B cell (primary cell): Measurements from ENCODE around the gene OXSR1.

Source experiments
- CTCF ChIP-seq: fragments of 200-600 bp; IDR thresholded peaks from one replicate; pipeline ENCODE4 v1.8.0; 2022; ENCODE audit warnings: antibody characterized with exemption, mild to moderate bottlenecking
- EZH2 ChIP-seq: IDR thresholded peaks from 2 replicates; pipeline ENCODE4 v1.6.1; 2012; ENCODE audit warnings: borderline replicate concordance, low read depth, mild to moderate bottlenecking, moderate library complexity, low read length; ENCODE audit not compliant: insufficient read depth, poor library complexity, severe bottlenecking

- TF ChIP-seq CTCF (no peak), EZH2 (no peak)
Observed at GRCh38 chr3:38129058-38129457, 36.3 kb upstream of the OXSR1 start.
